Thyroid gland (tissue), 4 donors: ENCODE measurements around the gene SOX13.

Experiments
- CTCF ChIP-seq, 6 experiments: fragments of 200-600 bp in 3 of 6; fragments of 450-650 bp in 3 of 6; sonication (generic) in 3 of 6; IDR thresholded peaks; one replicate each; pipeline ENCODE4 v1.5.1; 2016 to 2019; ENCODE audit warnings: antibody characterized with exemption in 6 of 6, mild to moderate bottlenecking in 2 of 6, inconsistent platforms in 1 of 6, moderate library complexity in 1 of 6
- POLR2A ChIP-seq, 2 donors: fragments of 450-650 bp; IDR thresholded peaks; one replicate each; pipeline ENCODE4 v1.6.1; 2017; ENCODE audit warnings: antibody characterized with exemption in 2 of 2, mild to moderate bottlenecking in 2 of 2, moderate library complexity in 1 of 2

DNA sequence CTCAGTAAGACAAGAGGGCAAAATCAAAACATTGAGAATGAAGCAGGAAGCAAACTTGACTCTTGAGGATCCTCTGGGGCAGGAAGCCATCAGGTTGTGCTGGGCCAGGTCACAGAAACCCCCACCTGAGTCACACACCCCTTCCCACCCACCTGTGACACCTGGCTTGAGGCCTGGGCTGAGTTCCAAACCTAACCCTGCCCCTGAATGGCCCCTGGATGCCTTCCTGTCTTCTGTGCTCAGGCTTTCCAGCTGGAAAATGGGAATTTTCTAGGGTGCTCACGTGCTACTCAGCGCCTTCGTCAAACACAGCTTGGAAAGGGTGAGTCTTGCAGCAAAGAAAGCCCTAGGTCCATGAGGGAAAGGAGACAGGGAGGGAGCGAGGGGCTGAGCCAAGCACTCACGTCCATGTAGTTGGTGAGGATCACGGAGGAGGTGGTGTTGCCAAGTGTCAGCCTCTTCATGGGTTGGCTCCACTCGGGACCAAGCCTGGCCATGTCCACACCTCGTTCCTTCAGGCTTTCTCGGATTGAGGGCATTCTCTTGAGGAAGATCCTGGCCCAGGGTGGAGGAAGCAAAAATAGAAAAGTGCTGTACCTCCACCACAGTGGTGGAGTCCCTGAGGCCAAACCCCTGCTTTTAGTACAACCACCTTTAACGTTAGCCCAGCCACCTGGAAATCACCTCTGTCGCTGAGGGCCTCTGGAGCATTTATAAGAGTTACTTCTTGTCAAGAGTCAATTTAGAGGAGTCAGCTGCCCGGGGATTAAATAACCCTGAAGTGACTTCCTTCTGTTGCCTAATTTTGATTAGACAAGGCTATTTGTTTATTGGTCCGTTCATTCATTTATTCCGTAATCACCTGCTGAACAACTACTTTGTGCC, 88.9 kb downstream of the SOX13 start:
- no peak for TF ChIP-seq CTCF (IDR thresholded peaks at IDR 0.05)
- no peak for TF ChIP-seq POLR2A (IDR thresholded peaks at IDR 0.05)
